ENCODE results near the gene TPM2.

- TF ChIP-seq CTCF (IDR thresholded peaks at IDR 0.05) (no peak), EZH2 (IDR thresholded peaks at IDR 0.05; ENCODE audit: borderline replicate concordance, insufficient read depth, low read depth, low read length, poor library complexity, severe bottlenecking) (no peak)
These were observed 27.9 kb downstream of the TPM2 start for GRCh38 chr9:35661756-35662350.
